GM12874 (cell line): ENCODE measurements around the gene FOXS1.

Experiments
- CTCF ChIP-seq: IDR thresholded peaks from 2 replicates; pipeline ENCODE4 v1.5.1; 2011; ENCODE audit warnings: low read depth, mild to moderate bottlenecking, control low read depth, low read length, moderate library complexity; ENCODE audit not compliant: insufficient read depth

The FOXS1 gene

GRCh38 chr20:31845300-31845863, at the start of gene FOXS1:
Gene FOXS1 (minus strand): TSS chr20:31845604. CDS start chr20:31845542, 62 bp downstream.
- TF ChIP-seq CTCF: no peak

GRCh38 chr20:31890646-31891045, 45.2 kb upstream of the FOXS1 start:
- TF ChIP-seq CTCF: no peak

GRCh38 chr20:31883829-31884228, 38.4 kb upstream of the FOXS1 start:
- no peak for TF ChIP-seq CTCF

- no peak for TF ChIP-seq CTCF
Observed at GRCh38 chr20:31881945-31882344, 36.5 kb upstream of the FOXS1 start.

GRCh38 chr20:31879143-31879987, 34.0 kb upstream of the FOXS1 start:
- TF ChIP-seq CTCF: no peak

- TF ChIP-seq CTCF: no peak
Observed at GRCh38 chr20:31877684-31878083, 32.3 kb upstream of the FOXS1 start.

GRCh38 chr20:31875671-31876070, 30.3 kb upstream of the FOXS1 start:
- no peak for TF ChIP-seq CTCF
